IPS DF 4.7 (cell line): ENCODE data around the gene FAM32A.

Source experiments
- DNase-seq: peaks from one replicate; pipeline ENCODE4 v3.0.0-alpha.2; 2013; ENCODE audit warnings: low spot score; ENCODE audit errors: extremely low read depth

Gene FAM32A

DNA sequence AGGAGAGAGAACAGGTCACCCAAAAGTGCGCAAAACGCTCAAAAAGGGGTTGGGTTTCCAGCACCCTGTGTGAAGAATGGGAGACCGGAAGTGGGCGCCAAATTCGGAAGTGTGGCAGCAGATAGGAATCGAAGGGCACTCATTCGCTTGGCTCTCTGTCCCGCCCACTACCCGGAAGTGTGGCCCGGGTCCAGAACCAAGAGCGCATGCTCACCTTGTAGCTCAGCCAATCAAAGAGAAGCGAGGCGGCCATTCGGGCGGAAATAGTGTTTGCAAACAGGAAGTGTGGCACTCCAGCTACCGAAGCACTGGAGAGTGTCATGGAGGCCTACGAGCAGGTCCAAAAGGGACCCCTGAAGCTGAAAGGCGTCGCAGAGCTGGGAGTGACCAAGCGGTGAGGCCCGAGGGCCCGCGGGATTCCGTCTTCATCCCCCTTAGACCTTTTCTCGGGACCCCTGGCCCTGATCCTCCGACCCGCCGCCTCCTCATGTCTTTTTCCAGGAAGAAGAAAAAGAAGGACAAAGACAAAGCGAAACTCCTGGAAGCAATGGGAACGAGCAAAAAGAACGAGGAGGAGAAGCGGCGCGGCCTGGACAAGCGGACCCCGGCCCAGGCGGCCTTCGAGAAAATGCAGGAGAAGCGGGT, at the start of gene FAM32A:
Gene FAM32A (plus strand): TSS at position 288 of the 645 bp plus-strand sequence. CDS start 33 bp downstream, at position 321.
- peak; percentile 93 for DNase-seq

- DNase-seq: no peak
Measured at GRCh38 chr19:16135430-16136127, 49.6 kb upstream of the FAM32A start.

DNA sequence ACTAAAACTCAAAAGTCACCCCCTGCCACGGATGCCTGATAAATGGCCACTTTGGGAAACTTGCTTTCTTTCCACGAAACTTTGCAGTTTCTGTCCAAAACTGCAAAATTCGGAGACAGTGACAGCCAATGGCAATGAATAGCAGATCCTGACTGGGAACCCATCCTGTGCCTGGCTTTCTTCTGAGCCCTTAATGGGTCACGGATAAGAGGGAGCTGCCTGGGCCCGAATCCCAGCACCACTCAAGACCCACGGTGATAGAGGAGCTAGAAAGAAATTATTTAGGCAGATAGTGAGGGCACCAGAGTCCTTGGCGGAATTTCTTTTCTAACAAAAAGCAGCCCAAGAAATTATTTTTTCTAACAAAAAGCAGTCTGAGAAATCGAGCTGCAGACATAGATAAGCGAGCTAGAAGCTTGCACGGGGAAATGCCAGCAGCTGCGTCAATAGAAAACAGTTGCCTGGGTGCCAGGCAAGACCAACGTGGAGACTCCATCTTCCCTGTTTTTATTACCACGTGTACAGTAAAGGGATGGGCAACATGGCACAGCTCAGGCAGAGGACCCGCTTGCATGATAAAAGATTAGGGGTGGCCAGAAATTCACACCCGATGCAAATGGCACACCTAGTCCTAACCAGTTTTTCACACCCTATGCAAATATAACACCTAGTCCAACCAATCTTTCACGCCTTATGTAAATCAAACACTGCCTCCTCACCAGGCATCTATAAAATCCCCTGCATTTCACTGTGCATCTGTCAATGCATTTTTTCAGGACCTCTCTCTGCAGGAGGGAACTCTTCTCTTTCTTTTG, 48.8 kb upstream of the FAM32A start:
- DNase-seq: no peak

DNA sequence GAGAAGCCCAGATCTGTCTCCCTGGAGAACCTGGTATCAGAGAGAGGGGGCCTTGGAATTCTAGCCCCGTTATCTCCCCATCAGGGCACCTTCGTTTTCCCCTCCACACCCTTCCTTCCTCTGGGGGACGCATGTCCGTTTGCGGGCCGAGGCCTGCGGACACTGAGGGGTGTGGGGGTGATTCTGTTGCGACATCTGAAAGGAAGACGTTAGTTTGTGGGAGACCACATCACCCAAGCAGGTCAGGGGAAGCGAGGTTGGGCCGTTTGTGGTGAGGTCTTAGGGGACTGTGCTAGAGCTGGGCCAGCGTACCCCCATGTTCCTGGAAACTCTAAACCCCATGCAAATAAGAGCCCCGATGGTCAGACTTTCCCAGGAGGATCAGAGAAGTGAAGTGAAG, 45.5 kb upstream of the FAM32A start:
- DNase-seq: no peak

- no peak for DNase-seq
Measured at GRCh38 chr19:16141043-16141442, 44.2 kb upstream of the FAM32A start.

- DNase-seq: no peak
Measured at GRCh38 chr19:16142032-16142580, 43.1 kb upstream of the FAM32A start.

DNA sequence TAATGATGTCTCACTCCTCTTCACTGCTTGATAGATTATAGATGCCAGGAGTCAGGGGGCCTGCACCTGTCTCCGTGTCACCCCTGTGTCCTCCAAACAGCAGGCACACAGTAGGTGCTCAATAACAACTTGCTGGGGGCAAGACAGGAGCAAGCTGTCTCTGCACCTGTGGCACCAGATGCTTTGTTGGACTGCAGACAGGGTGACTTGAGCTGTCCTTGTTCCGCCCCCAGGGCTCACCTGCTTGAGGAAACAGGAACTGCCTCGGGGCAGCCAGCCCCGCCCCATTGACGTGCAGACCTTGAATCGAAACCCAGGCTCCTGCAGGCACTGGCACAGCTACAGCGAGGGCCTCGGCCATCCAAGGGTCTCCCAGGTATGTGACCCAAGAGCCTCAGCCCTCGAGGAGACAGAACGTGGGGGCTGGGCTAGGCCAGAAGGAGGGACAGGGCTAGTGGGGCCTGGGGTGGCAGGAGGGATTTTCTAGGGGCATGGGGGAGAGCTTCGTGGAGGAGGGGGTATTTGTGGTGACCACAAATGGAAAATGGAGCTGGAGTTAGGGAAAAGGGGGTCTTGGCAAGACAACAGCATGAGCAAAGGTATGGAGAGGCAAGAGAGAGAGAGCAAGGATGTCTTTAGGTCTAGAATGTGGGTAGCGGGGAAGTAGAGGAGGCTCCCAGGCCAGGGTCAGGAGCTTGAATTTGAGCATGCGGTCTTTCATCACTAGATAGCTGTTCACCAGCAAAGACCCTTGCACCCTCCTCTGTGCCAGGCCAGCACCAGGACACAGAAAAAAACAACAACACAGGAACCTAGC, 41.6 kb upstream of the FAM32A start, which contains the start of gene HSH2D:
Gene HSH2D (plus strand): TSS at position 287 of the 817 bp plus-strand sequence. CDS start 5,066 bp downstream, outside the sequence.
- peak; percentile 38 for DNase-seq

DNA sequence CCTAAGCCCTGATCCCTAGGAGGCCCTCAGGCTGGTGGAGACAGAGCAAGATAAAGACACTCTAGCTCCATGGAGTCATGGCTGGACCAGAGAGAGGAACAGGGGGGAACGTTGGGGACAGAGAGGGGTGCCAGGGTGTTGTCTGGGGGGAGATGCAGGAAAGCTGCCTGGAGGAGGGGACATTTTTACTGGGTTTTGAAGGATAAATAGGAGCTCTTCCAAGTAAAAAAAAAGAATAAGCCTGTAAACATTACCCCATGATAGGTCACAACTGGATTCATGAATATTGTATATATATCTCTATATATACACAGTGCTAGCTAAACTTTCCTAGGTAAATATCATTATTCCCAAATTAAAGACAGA, 41.0 kb upstream of the FAM32A start:
- no peak for DNase-seq

DNA sequence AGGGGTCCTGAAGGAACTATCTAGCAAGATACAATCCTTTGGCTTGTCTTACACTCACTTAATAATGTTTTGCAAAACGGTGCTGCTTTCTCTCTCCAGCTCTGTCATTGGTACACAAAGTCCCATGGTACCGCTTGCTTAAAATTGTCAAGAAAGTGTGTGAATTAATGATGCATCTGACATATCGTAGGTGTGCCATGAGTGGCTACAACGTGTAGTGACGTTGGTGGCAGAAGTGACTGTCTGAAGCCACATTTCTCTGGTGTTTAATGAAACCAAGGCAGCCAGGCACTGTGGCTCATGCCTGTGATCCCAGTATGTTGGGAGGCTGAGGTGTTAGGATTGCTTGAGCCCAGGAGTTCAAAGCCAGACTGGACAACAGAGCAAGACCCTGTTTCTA, 39.1 kb upstream of the FAM32A start:
- DNase-seq: no peak

DNA sequence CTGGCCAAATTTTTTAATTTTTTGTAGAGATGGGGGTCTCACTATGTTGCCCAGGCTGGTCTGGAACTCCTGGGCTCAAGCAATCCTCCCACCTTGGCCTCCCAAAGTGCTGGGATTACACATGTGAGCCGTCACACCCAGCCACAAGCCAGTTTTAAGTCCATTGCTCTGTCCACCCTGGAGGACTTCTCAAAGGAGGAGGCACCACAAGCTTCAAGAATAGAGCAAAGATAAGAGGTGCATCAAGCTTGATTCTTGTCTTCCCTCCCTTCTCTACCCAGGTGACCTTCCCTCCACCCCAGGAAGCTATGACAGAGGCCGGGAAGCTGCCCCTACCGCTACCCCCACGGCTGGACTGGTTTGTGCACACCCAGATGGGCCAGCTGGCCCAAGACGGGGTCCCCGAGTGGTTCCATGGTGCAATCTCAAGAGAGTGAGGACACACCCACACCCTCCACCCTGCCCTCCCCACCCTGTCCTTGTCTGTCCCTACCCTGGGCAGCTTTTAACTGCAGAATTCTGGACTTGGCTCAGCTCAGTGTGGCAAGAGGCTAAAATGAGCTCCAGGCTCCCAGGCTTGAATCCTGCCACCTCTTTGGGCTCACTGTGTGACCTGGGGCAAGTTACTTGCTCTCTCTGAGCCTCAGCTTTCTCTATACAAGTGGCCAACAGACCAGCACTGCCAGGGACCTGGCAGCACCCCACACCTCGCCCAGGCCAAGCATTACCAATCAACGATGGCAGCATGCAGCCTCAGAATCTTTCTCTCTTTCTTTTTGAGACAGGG, 36.6 kb upstream of the FAM32A start:
- DNase-seq: no peak

DNA sequence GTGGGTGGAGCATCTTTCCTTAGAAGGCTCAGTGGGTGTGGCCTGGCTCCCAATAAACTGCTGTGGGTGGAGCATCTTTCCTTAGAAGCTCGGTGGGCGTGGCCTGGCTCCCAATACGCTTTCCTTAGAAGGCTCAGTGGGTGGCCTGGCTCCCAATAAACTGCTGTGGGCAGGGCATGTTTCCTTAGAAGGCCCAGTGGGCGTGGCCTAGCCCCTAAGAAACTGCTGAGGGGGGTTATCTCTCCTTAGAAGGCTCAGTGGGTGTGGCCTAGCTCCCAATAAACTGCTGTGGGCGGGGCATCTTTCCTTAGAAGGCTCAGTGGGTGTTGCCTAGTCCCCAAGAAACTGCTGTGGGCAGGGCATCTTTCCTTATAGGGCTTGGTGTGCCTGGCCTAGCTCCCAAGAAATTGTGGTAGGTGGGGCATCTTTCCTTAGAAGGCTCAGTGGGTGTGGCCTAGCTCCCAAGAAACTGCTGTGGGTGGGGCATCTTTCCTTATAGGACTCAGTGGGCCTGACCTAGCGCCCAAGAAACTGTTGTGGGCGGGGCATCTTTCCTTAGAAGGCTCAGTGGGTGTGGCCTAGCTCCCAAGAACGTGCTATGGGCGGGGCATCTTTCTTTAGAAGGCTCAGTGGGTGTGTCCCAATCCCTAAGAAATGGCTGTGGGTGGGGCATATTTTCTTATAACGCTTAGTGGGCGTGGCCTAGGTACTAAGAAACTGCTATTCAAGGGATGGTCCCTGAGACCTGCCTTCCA, 31.5 kb upstream of the FAM32A start:
- DNase-seq: no peak

DNA sequence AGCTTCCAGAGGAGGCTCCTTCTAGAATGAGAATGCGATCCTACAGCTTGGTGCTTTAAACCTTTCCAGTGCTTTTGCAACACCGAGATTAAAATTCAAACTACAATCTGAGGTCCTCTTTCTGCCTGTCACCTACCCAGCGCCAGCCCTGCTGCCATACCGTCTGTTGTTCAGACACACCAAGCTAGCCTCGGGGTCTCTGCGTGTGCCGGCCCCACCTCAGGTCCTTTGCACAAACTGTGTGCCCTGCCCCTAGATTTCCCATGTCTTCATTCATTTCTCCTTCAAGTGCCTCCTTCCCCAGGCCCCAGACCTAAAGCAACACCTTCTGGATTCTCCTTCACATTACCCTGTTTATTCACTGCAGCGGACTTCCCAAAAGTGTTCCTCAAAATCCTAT, 30.7 kb upstream of the FAM32A start:
- no peak for DNase-seq

DNA sequence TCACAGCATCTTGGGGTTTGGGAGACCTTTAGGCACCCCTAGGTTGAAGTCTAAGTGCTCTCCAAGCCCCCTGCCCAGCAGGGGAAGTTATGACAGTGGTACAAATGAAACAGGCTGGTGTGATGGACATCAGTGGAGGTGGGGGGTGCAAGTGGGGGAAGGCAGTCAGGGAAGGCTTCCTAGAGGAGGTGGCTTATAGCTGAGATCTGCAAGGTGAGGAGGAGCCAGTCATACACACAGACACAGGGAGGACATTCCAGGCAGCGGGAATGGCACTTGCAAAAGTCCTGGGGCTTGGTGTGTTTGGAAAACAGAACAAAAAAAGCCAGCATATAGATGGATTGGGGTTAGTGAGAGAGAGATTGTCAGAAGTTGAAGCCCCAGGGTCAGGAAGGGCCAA, 30.1 kb upstream of the FAM32A start:
- DNase-seq: no peak

DNA sequence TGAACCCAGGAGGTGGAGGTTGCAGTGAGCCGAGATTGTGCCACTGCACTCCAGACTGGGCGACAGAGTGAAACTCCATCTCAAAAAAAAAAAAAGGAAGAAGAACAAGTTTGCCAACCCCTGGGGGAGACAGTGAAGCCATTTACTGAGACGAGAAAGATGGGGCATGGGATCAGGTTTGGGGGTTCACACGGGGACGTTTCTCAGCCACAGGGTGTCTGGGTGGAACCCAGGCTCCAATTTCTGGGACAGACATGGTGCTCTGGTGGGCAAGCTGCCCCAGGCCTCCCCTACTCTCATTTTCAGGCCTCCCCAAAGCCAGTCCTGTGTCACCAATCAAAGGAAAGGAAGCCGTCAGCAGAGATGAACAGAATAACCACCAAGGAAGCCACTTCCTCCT, 28.3 kb upstream of the FAM32A start:
- DNase-seq: no peak

GRCh38 chr19:16157601-16158000, 27.6 kb upstream of the FAM32A start:
- no peak for DNase-seq

- DNase-seq: no peak
Measured at GRCh38 chr19:16159655-16160054, 25.6 kb upstream of the FAM32A start.

DNA sequence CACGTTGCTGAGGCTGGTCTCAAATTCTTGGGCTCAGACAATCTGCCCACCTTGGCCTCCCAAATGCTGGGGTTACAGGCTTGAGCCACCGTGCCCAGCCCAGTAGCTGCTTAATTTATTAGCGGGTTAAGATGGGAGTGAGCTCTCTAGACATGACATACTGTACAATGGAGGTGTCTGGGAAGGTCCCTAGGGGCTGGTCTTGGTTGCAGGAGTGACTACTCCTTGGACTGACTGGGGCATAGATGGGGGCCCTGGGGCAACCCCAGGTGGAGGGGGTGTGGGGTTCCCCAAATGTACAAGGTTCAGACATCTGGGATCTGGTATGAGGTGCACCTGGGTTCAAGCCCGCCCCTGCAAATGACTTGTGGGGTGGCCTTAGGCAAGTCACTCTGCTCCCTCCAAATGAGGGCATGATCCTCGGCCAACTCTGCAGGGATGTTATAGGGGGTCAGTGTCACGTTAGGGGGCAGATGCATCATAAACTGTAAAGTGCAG, 24.7 kb upstream of the FAM32A start:
- no peak for DNase-seq

- no peak for DNase-seq
Measured at GRCh38 chr19:16160943-16161560, 24.2 kb upstream of the FAM32A start.

GRCh38 chr19:16161840-16162239, 23.4 kb upstream of the FAM32A start:
- no peak for DNase-seq
